CD14-positive monocyte (primary cell): ENCODE measurements around the gene THG1L. TPM values are rescaled to one million over a fixed set of nuclear protein-coding genes. Genes with fewer than 3 reads are reported as not detected.

ENCODE experiments used
- DNase-seq, 3 donors: peaks; one replicate each; pipeline ENCODE4 v3.0.0-alpha.2; 2011 to 2022
- H2AFZ ChIP-seq: 2 replicates; pipeline ENCODE4 v1.6.0; 2012; ENCODE audit warnings: mild to moderate bottlenecking, low read depth, low read length, inconsistent platforms; ENCODE audit not compliant: insufficient read depth, poor library complexity, severe bottlenecking
- H3K27ac ChIP-seq, 2 donors: 1 replicate in 1 of 2; 2 replicates in 1 of 2; pipeline ENCODE4 v1.5.1; 2012 to 2013; ENCODE audit warnings: low read length in 2 of 2, control low read depth in 1 of 2, inconsistent platforms in 1 of 2, low read depth in 1 of 2, mild to moderate bottlenecking in 1 of 2
- H3K27me3 ChIP-seq, 2 donors: one replicate each; pipeline versions ENCODE4 v1.6.0 to v1.6.1; 2011 to 2013; ENCODE audit warnings: low read length in 2 of 2; ENCODE audit not compliant: control insufficient read depth in 2 of 2, insufficient read depth in 2 of 2
- H3K36me3 ChIP-seq, 2 donors: replicated peaks in 1 of 2; 1 replicate in 1 of 2; 2 replicates in 1 of 2; pipeline versions ENCODE4 v1.5.1 to v1.6.1; 2012 to 2013; ENCODE audit warnings: low read length in 2 of 2, control low read depth in 1 of 2, inconsistent platforms in 1 of 2, mild to moderate bottlenecking in 1 of 2; ENCODE audit not compliant: insufficient read depth in 2 of 2, control insufficient read depth in 1 of 2
- H3K4me1 ChIP-seq, 2 donors: 1 replicate in 1 of 2; 2 replicates in 1 of 2; pipeline versions ENCODE4 v1.5.1 to v1.6.1; 2012 to 2013; ENCODE audit warnings: low read length in 2 of 2, control low read depth in 1 of 2, inconsistent platforms in 1 of 2, mild to moderate bottlenecking in 1 of 2, moderate library complexity in 1 of 2; ENCODE audit not compliant: insufficient read depth in 2 of 2, control insufficient read depth in 1 of 2
- H3K4me2 ChIP-seq: replicated peaks from 2 replicates; pipeline ENCODE3; 2012; ENCODE audit warnings: low read length, moderate library complexity, mild to moderate bottlenecking; ENCODE audit not compliant: poor library complexity, severe bottlenecking; ENCODE audit errors: extremely low read depth
- H3K4me3 ChIP-seq, 3 experiments: fragments of 200-600 bp in 1 of 3; sonication (generic) in 1 of 3; replicated peaks in 1 of 3; 1 replicate in 2 of 3; 2 replicates in 1 of 3; pipeline ENCODE4 v1.5.1; 2011 to 2013; ENCODE audit warnings: low read length in 3 of 3, mild to moderate bottlenecking in 3 of 3, control low read depth in 2 of 3, low read depth in 2 of 3, inconsistent platforms in 1 of 3, moderate library complexity in 1 of 3
- H3K79me2 ChIP-seq: 2 replicates; pipeline ENCODE4 v1.6.0; 2012; ENCODE audit warnings: mild to moderate bottlenecking, control low read depth, inconsistent platforms, low read length, moderate library complexity; ENCODE audit not compliant: insufficient read depth
- H3K9ac ChIP-seq: 2 replicates; pipeline ENCODE4 v1.6.0; 2017; ENCODE audit warnings: low read length, mild to moderate bottlenecking; ENCODE audit not compliant: insufficient read depth, poor library complexity, severe bottlenecking
- H3K9me3 ChIP-seq, 2 donors: replicated peaks in 1 of 2; 1 replicate in 1 of 2; 2 replicates in 1 of 2; pipeline versions ENCODE4 v1.5.1 to v1.6.1; 2012 to 2013; ENCODE audit warnings: low read length in 2 of 2, control low read depth in 1 of 2; ENCODE audit not compliant: control insufficient read depth in 1 of 2, insufficient read depth in 1 of 2
- H4K20me1 ChIP-seq: 2 replicates; pipeline ENCODE4 v1.6.0; 2012; ENCODE audit warnings: mild to moderate bottlenecking, low read length, control low read depth, moderate library complexity; ENCODE audit not compliant: insufficient read depth
- H3K27ac Mint-ChIP-seq, 7 donors: one replicate each; pipeline ENCODE4 v1.8.0; 2020; ENCODE audit warnings: mild to moderate bottlenecking in 7 of 7, mixed read lengths in 7 of 7, moderate library complexity in 6 of 7, inconsistent platforms in 2 of 7
- H3K27me3 Mint-ChIP-seq, 3 donors: one replicate each; pipeline ENCODE4 v1.8.0; 2021 to 2022; ENCODE audit warnings: low read depth in 3 of 3, mild to moderate bottlenecking in 3 of 3, mixed read lengths in 3 of 3, moderate library complexity in 3 of 3, inconsistent platforms in 1 of 3
- H3K36me3 Mint-ChIP-seq, 2 donors: one replicate each; pipeline ENCODE4 v1.8.0; 2020; ENCODE audit warnings: mixed read lengths in 2 of 2, inconsistent platforms in 1 of 2, mild to moderate bottlenecking in 1 of 2
- H3K4me1 Mint-ChIP-seq: one replicate; pipeline ENCODE4 v1.8.0; 2020; ENCODE audit warnings: mild to moderate bottlenecking, mixed read lengths
- H3K4me3 Mint-ChIP-seq, 2 donors: one replicate each; pipeline ENCODE4 v1.8.0; 2020; ENCODE audit warnings: mild to moderate bottlenecking in 2 of 2, mixed read lengths in 2 of 2, moderate library complexity in 1 of 2
- H3K9me3 Mint-ChIP-seq, 7 donors: one replicate each; pipeline ENCODE4 v1.8.0; 2020 to 2022; ENCODE audit warnings: mixed read lengths in 7 of 7, mild to moderate bottlenecking in 6 of 7, moderate library complexity in 6 of 7, inconsistent platforms in 2 of 7
- WGBS: methylation state at CpG from one replicate; pipeline ENCODE4 v1.1.5; 2013; ENCODE audit warnings: missing lambda C conversion rate; ENCODE audit not compliant: insufficient coverage; 5-methylcytosine and 5-hydroxymethylcytosine counted together
- intact Hi-C, 2 donors: fragments of 100-400 bp; cut with micrococcal nuclease; formaldehyde crosslinking; loops; one replicate each; pipeline versions ENCODE4 v1.15.0 to v1.15.1; 2023
- polyA plus RNA-seq, 3 donors: library from polyadenylated mRNA; depleted of rRNA in 1 of 3; unstranded in 2 of 3; stranded (reverse) in 1 of 3; fragments of 300-500 nt in 2 of 3; fragments of >200 nt in 1 of 3; fragmentation: Illumina TruSeq in 2 of 3; gene quantifications; 1 replicate in 2 of 3; 2 replicates in 1 of 3; pipeline ENCODE4 v1.2.3, GENCODE V29; 2012 to 2021
- TF ChIP-seq, protein P1 (sequence below): fragments of 200-600 bp; IDR thresholded peaks from one replicate; pipeline ENCODE4 v1.8.0; 2022; ENCODE audit warnings: antibody characterized with exemption, mild to moderate bottlenecking

The THG1L gene
- polyA plus RNA-seq, 3 donors: 7.6 to 12.2 (median 7.6) TPM

GRCh38 chr5:157732596-157733262, 1.5 kb downstream of the THG1L start:
- Histone ChIP-seq H3K27me3 (no peaks in the 10 kb centered on the region), H3K79me2 (no peaks in the 10 kb centered on the region), H3K4me1 (peaks cover 6 to 10% of the 10 kb centered on the region in 2 donors), H3K36me3 (peaks cover 22 to 48% of the 10 kb centered on the region in 2 donors), H2AFZ (no peak overlapping the region), H3K4me2 (no peak overlapping the region), H3K27ac (no peak overlapping the region), H3K4me3 (no peak overlapping the region), H3K9ac (no peak overlapping the region), H3K9me3 (no peaks in the 10 kb centered on the region), H4K20me1 (no peaks in the 10 kb centered on the region)
- intact Hi-C loops: loop anchor here in 1 of 2 donors (5.0 kb wide), 2 partner anchors 60 to 240 kb away; partner anchors contain the start of gene C5orf52
- Mint-ChIP-seq H3K27me3 (peaks cover 0 to 2% (median 0%) of the 10 kb centered on the region in 3 donors), H3K9me3 (no peaks in the 10 kb centered on the region), H3K36me3 (peaks cover 40 to 45% of the 10 kb centered on the region in 2 donors), H3K27ac (no peak overlapping the region), H3K4me1 (peaks cover 8% of the 10 kb centered on the region), H3K4me3 (no peak overlapping the region)
- 100% methylated on average over 2 of the region's 8 CpGs for WGBS
- TF ChIP-seq, protein P1, sequence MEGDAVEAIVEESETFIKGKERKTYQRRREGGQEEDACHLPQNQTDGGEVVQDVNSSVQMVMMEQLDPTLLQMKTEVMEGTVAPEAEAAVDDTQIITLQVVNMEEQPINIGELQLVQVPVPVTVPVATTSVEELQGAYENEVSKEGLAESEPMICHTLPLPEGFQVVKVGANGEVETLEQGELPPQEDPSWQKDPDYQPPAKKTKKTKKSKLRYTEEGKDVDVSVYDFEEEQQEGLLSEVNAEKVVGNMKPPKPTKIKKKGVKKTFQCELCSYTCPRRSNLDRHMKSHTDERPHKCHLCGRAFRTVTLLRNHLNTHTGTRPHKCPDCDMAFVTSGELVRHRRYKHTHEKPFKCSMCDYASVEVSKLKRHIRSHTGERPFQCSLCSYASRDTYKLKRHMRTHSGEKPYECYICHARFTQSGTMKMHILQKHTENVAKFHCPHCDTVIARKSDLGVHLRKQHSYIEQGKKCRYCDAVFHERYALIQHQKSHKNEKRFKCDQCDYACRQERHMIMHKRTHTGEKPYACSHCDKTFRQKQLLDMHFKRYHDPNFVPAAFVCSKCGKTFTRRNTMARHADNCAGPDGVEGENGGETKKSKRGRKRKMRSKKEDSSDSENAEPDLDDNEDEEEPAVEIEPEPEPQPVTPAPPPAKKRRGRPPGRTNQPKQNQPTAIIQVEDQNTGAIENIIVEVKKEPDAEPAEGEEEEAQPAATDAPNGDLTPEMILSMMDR: no peak
- no peak for DNase-seq

DNA sequence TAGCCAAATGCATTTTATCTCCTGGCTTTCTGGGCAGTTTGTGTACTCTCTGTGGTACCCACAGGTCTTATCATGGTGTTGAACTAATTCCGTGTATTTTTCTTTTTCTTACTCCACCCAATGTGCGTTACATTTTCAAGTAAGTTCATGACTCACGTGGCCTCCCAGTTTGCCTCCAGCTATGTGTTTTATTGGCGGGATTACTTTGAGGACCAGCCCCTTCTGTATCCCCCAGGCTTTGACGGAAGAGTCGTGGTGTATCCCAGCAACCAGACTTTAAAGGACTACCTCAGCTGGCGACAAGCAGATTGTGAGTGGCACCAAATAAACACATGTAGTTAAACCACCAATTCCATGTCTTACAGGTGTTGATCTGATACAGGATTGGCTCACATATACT, 3.2 kb downstream of the THG1L start:
- Mint-ChIP-seq H3K36me3 (peaks cover 51 to 58% of the 10 kb centered on the region in 2 donors), H3K9me3 (no peaks in the 10 kb centered on the region), H3K4me3 (no peak overlapping the region), H3K27me3 (peaks cover 0 to 2% (median 0%) of the 10 kb centered on the region in 3 donors), H3K27ac (peak overlapping the region in 1 of 7 donors; percentile 74), H3K4me1 (peaks cover 8% of the 10 kb centered on the region)
- H4K20me1 ChIP-seq: no peaks in the 10 kb centered on the region
- H3K9ac ChIP-seq: no peak overlapping the region
- H3K4me1 ChIP-seq: peaks cover 6 to 10% of the 10 kb centered on the region in 2 donors
- H3K9me3 ChIP-seq: no peaks in the 10 kb centered on the region
- DNase-seq: no peak
- peaks cover 28 to 65% of the 10 kb centered on the region in 2 donors for H3K36me3 ChIP-seq
- H2AFZ ChIP-seq: no peak overlapping the region
- no peak overlapping the region for H3K4me3 ChIP-seq
- TF ChIP-seq, protein P1: no peak
- intact Hi-C loops: loop anchor here in 1 of 2 donors (5.0 kb wide), 2 partner anchors 62 to 242 kb away; partner anchors contain the start of gene C5orf52
- no peak overlapping the region for H3K27ac ChIP-seq
- no peaks in the 10 kb centered on the region for H3K27me3 ChIP-seq
- no peaks in the 10 kb centered on the region for H3K79me2 ChIP-seq
- WGBS: 100% methylated on average over 6 of the region's 7 CpGs
- no peak overlapping the region for H3K4me2 ChIP-seq
